ENCODE results near the gene FCHSD2. TPM values are rescaled to one million over a fixed set of nuclear protein-coding genes. Genes with fewer than 3 reads are reported as not detected.

Gene FCHSD2
- polyA plus RNA-seq, 3 donors, result 14.5 to 43.5 (median 16.6) TPM

DNA sequence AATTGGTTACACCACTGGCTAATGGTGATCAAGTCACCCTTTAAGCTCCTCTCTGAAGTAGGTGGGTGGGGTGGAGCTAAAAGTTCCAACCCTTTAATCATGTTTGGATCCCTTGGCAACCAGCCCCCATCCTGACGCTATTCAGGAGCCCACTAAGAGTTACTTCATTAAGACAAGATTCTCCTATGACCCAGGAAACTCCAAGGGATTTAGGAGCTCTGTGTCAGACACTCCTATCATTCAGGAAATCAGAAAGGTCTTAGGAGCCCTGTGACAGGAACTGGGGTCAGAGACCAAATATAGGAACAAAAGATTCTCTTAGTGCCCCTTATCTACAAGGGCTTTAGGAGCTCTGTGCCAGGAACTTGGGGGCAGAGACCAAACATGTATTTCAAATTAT is 186.7 kb downstream of the FCHSD2 start:
- TF ChIP-seq, protein P1, sequence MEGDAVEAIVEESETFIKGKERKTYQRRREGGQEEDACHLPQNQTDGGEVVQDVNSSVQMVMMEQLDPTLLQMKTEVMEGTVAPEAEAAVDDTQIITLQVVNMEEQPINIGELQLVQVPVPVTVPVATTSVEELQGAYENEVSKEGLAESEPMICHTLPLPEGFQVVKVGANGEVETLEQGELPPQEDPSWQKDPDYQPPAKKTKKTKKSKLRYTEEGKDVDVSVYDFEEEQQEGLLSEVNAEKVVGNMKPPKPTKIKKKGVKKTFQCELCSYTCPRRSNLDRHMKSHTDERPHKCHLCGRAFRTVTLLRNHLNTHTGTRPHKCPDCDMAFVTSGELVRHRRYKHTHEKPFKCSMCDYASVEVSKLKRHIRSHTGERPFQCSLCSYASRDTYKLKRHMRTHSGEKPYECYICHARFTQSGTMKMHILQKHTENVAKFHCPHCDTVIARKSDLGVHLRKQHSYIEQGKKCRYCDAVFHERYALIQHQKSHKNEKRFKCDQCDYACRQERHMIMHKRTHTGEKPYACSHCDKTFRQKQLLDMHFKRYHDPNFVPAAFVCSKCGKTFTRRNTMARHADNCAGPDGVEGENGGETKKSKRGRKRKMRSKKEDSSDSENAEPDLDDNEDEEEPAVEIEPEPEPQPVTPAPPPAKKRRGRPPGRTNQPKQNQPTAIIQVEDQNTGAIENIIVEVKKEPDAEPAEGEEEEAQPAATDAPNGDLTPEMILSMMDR (IDR thresholded peaks at IDR 0.05), result no peak
- peaks cover 0 to 1% (median 0%) of the 10 kb centered on the region in 3 donors for H3K27me3 Mint-ChIP-seq (ENCODE audit: low read depth in 3 of 3)
- Histone ChIP-seq H3K4me2 (replicated peaks; ENCODE audit: extremely low read depth, low read length, poor library complexity, severe bottlenecking) (no peak overlapping the region), H3K4me1 (ENCODE audit: control insufficient read depth in 1 of 2, insufficient read depth in 2 of 2, low read length in 2 of 2) (peaks cover 23 to 25% of the 10 kb centered on the region in 2 donors), H4K20me1 (ENCODE audit: insufficient read depth, low read length) (no peaks in the 10 kb centered on the region), H3K79me2 (ENCODE audit: insufficient read depth, low read length) (peaks cover 16% of the 10 kb centered on the region), H3K27me3 (ENCODE audit: control insufficient read depth in 2 of 2, insufficient read depth in 2 of 2, low read length in 2 of 2) (no peaks in the 10 kb centered on the region), H3K27ac (ENCODE audit: low read depth in 1 of 2, low read length in 2 of 2) (peak overlapping the region in 1 of 2 donors; percentile 21), H2AFZ (ENCODE audit: insufficient read depth, low read depth, low read length, poor library complexity, severe bottlenecking) (no peak overlapping the region), H3K9ac (ENCODE audit: insufficient read depth, low read length, poor library complexity, severe bottlenecking) (no peak overlapping the region), H3K4me3 (replicated peaks in 1 of 3; ENCODE audit: low read depth in 2 of 3, low read length in 3 of 3) (no peak overlapping the region), H3K36me3 (replicated peaks in 1 of 2; ENCODE audit: control insufficient read depth in 1 of 2, insufficient read depth in 2 of 2, low read length in 2 of 2) (peaks cover 0 to 5% of the 10 kb centered on the region in 2 donors), H3K9me3 (replicated peaks in 1 of 2; ENCODE audit: control insufficient read depth in 1 of 2, insufficient read depth in 1 of 2, low read length in 2 of 2) (no peaks in the 10 kb centered on the region)
- DNase-seq, result no peak
- no peak overlapping the region for H3K4me3 Mint-ChIP-seq
- peak overlapping the region in 2 of 7 donors; percentile 24 to 50 for H3K27ac Mint-ChIP-seq
- no CpG with 5 or more reads among the region's 1 CpG for WGBS (ENCODE audit: insufficient coverage)
- H3K9me3 Mint-ChIP-seq, result peaks cover 0 to 3% (median 0%) of the 10 kb centered on the region in 7 donors
- H3K4me1 Mint-ChIP-seq, result peaks cover 35% of the 10 kb centered on the region
- intact Hi-C loops (cut with micrococcal nuclease), result no loop called here
- H3K36me3 Mint-ChIP-seq, result peaks cover 15 to 29% of the 10 kb centered on the region in 2 donors

DNA sequence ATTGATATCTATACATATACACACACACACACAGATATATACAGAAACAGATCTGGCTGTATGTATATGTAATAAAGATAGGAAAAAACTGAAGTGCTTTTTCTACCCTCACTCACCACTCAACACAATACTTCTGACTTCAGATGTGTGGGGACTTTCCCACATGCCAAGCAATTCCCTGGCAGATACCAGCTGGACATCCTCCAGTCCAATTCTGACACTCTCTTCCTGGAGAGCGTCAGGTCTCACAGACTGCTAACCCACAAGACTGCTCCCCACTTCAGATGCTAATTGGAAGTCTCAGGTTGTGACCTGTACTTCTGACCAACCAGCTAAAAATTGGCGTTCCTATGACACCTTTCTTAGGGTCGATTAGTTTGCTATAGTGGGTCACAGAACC is 187.3 kb downstream of the FCHSD2 start:
- intact Hi-C loops (cut with micrococcal nuclease), result no loop called here
- H3K9ac ChIP-seq (ENCODE audit: insufficient read depth, low read length, poor library complexity, severe bottlenecking), result no peak overlapping the region
- no peak overlapping the region for H3K4me3 ChIP-seq (replicated peaks in 1 of 3; ENCODE audit: low read depth in 2 of 3, low read length in 3 of 3)
- H3K36me3 ChIP-seq (replicated peaks in 1 of 2; ENCODE audit: control insufficient read depth in 1 of 2, insufficient read depth in 2 of 2, low read length in 2 of 2), result peaks cover 0 to 5% of the 10 kb centered on the region in 2 donors
- Mint-ChIP-seq H3K4me3 (no peak overlapping the region), H3K36me3 (peaks cover 15 to 26% of the 10 kb centered on the region in 2 donors), H3K4me1 (peaks cover 35% of the 10 kb centered on the region), H3K27me3 (ENCODE audit: low read depth in 3 of 3) (peaks cover 0 to 1% (median 0%) of the 10 kb centered on the region in 3 donors), H3K27ac (no peak overlapping the region), H3K9me3 (peaks cover 0 to 3% (median 0%) of the 10 kb centered on the region in 7 donors)
- H3K27me3 ChIP-seq (ENCODE audit: control insufficient read depth in 2 of 2, insufficient read depth in 2 of 2, low read length in 2 of 2), result no peaks in the 10 kb centered on the region
- H3K79me2 ChIP-seq (ENCODE audit: insufficient read depth, low read length), result peaks cover 16% of the 10 kb centered on the region
- H2AFZ ChIP-seq (ENCODE audit: insufficient read depth, low read depth, low read length, poor library complexity, severe bottlenecking), result no peak overlapping the region
- no peaks in the 10 kb centered on the region for H3K9me3 ChIP-seq (replicated peaks in 1 of 2; ENCODE audit: control insufficient read depth in 1 of 2, insufficient read depth in 1 of 2, low read length in 2 of 2)
- no peaks in the 10 kb centered on the region for H4K20me1 ChIP-seq (ENCODE audit: insufficient read depth, low read length)
- TF ChIP-seq, protein P1 (IDR thresholded peaks at IDR 0.05), result no peak
- no peak overlapping the region for H3K4me2 ChIP-seq (replicated peaks; ENCODE audit: extremely low read depth, low read length, poor library complexity, severe bottlenecking)
- WGBS (ENCODE audit: insufficient coverage), result 100% methylated on average over 1 of the region's 3 CpGs
- no peak overlapping the region for H3K27ac ChIP-seq (ENCODE audit: low read depth in 1 of 2, low read length in 2 of 2)
- H3K4me1 ChIP-seq (ENCODE audit: control insufficient read depth in 1 of 2, insufficient read depth in 2 of 2, low read length in 2 of 2), result peaks cover 23 to 25% of the 10 kb centered on the region in 2 donors
- no peak for DNase-seq

Data from CD14-positive monocyte (primary cell).